GM23338 (cell line): ENCODE results near the gene NRCAM. TPM values are rescaled to one million over a fixed set of nuclear protein-coding genes. Genes with fewer than 3 reads are reported as not detected.

Source experiments
- ATAC-seq: fragments of 200-7000 bp; cut with Tn5 transposase; 3 replicates; pipeline ENCODE4 v1.9.1; 2020
- DNase-seq: peaks from one replicate; pipeline ENCODE4 v3.0.0-alpha.2; 2015; ENCODE audit warnings: low spot score
- H2AFZ ChIP-seq: fragments of 200-600 bp; sonication (generic); 2 replicates; pipeline ENCODE4 v1.8.0; 2016; ENCODE audit warnings: antibody characterized with exemption, mild to moderate bottlenecking, moderate library complexity
- H3F3A ChIP-seq: fragments of 200-600 bp; sonication (generic); replicated peaks from 2 replicates; pipeline ENCODE4 v1.8.0; 2017; ENCODE audit warnings: antibody characterized with exemption, mixed run types, low read depth
- H3K27ac ChIP-seq: fragments of 200-600 bp; sonication (generic); 2 replicates; pipeline ENCODE4 v1.6.1; 2016; ENCODE audit warnings: low read depth
- H3K27me3 ChIP-seq: fragments of 200-600 bp; sonication (generic); 2 replicates; pipeline ENCODE4 v1.8.0; 2016; ENCODE audit warnings: mild to moderate bottlenecking, mixed run types, moderate library complexity; ENCODE audit not compliant: insufficient read depth
- H3K36me3 ChIP-seq: fragments of 200-600 bp; sonication (generic); 2 replicates; pipeline ENCODE4 v1.8.0; 2016; ENCODE audit warnings: mild to moderate bottlenecking; ENCODE audit not compliant: insufficient read depth
- H3K4me1 ChIP-seq: fragments of 200-600 bp; sonication (generic); 2 replicates; pipeline ENCODE4 v1.8.0; 2016; ENCODE audit warnings: mild to moderate bottlenecking, moderate library complexity; ENCODE audit not compliant: insufficient read depth
- H3K4me2 ChIP-seq: fragments of 200-600 bp; sonication (generic); 2 replicates; pipeline ENCODE4 v1.7.1; 2017; ENCODE audit warnings: mixed run types
- H3K4me3 ChIP-seq: fragments of 200-600 bp; sonication (generic); 2 replicates; pipeline ENCODE4 v1.6.1; 2016; ENCODE audit warnings: mixed run types
- H3K79me2 ChIP-seq: fragments of 200-600 bp; sonication (generic); replicated peaks from 2 replicates; pipeline ENCODE4 v1.8.0; 2017; ENCODE audit warnings: mild to moderate bottlenecking; ENCODE audit not compliant: insufficient read depth
- H3K9me2 ChIP-seq: fragments of 200-600 bp; sonication (generic); 2 replicates; pipeline ENCODE4 v1.8.0; 2017; ENCODE audit not compliant: insufficient read depth
- H4K20me1 ChIP-seq: fragments of 200-600 bp; sonication (generic); replicated peaks from 2 replicates; pipeline ENCODE4 v1.8.0; 2017; ENCODE audit warnings: mild to moderate bottlenecking; ENCODE audit not compliant: insufficient read depth
- H3K27ac Mint-ChIP-seq: 2 replicates; pipeline ENCODE4 v1.8.0; 2020; ENCODE audit warnings: inconsistent platforms, mild to moderate bottlenecking, moderate library complexity, mixed read lengths
- H3K27me3 Mint-ChIP-seq: 3 replicates; pipeline ENCODE4 v1.8.0; 2022; ENCODE audit warnings: low read depth, mild to moderate bottlenecking, moderate library complexity, mixed read lengths, inconsistent platforms; ENCODE audit not compliant: insufficient read depth, poor library complexity
- H3K36me3 Mint-ChIP-seq: 3 replicates; pipeline ENCODE4 v1.8.0; 2021; ENCODE audit warnings: low read depth, mild to moderate bottlenecking, inconsistent platforms, moderate library complexity, mixed read lengths
- H3K4me1 Mint-ChIP-seq: 3 replicates; pipeline ENCODE4 v1.8.0; 2020; ENCODE audit warnings: mild to moderate bottlenecking, inconsistent platforms, mixed read lengths
- H3K4me3 Mint-ChIP-seq: 3 replicates; pipeline ENCODE4 v1.8.0; 2021; ENCODE audit warnings: moderate library complexity, mild to moderate bottlenecking, inconsistent platforms, mixed read lengths
- H3K9me3 Mint-ChIP-seq: 3 replicates; pipeline ENCODE4 v1.8.0; 2020; ENCODE audit warnings: moderate library complexity, mild to moderate bottlenecking, inconsistent platforms, mixed read lengths
- CREB1 ChIP-seq: fragments of 250-450 bp; sonication (Bioruptor Pico); IDR thresholded peaks from 2 replicates; pipeline ENCODE4 v1.5.0; 2020; ENCODE audit warnings: low read depth, mild to moderate bottlenecking, moderate library complexity
- CTCF ChIP-seq, 2 experiments: fragments of 200-600 bp in 1 of 2; sonication (generic) in 1 of 2; conservative IDR thresholded peaks; 2 replicates each; pipeline versions ENCODE4 v1.5.1 to v1.6.1; 2016 to 2017; ENCODE audit warnings: antibody characterized with exemption in 2 of 2, low read depth in 2 of 2, mild to moderate bottlenecking in 2 of 2, moderate library complexity in 1 of 2
- ETS1 ChIP-seq: IDR thresholded peaks from 2 replicates; pipeline ENCODE4 v1.6.1; 2016; ENCODE audit warnings: antibody characterized with exemption
- EZH2 ChIP-seq: fragments of 200-600 bp; sonication (generic); IDR thresholded peaks from one replicate; pipeline ENCODE4 v1.8.0; 2017; ENCODE audit warnings: antibody characterized with exemption, mild to moderate bottlenecking, low read depth; ENCODE audit not compliant: unreplicated experiment
- EZH2phosphoT487 ChIP-seq: fragments of 200-600 bp; sonication (generic); IDR thresholded peaks from one replicate; pipeline ENCODE4 v1.8.1; 2018; ENCODE audit warnings: antibody characterized with exemption; ENCODE audit not compliant: unreplicated experiment
- JUNB ChIP-seq: IDR thresholded peaks from one replicate; pipeline ENCODE4 v1.6.1; 2016; ENCODE audit warnings: antibody characterized with exemption; ENCODE audit not compliant: unreplicated experiment
- NANOG ChIP-seq: IDR thresholded peaks from 2 replicates; pipeline ENCODE4 v1.6.1; 2016; ENCODE audit warnings: antibody characterized with exemption, borderline replicate concordance
- POLR2AphosphoS5 ChIP-seq: IDR thresholded peaks from 2 replicates; pipeline ENCODE4 v1.6.1; 2016; ENCODE audit warnings: antibody characterized with exemption, low read depth
- REST ChIP-seq: IDR thresholded peaks from one replicate; pipeline ENCODE4 v1.6.1; 2018; ENCODE audit warnings: antibody characterized with exemption; ENCODE audit not compliant: unreplicated experiment
- STAT1 ChIP-seq: IDR thresholded peaks from one replicate; pipeline ENCODE4 v1.6.1; 2016; ENCODE audit warnings: antibody characterized with exemption; ENCODE audit not compliant: unreplicated experiment
- ZNF114 ChIP-seq: fragments of 250-450 bp; sonication (Bioruptor Pico); IDR thresholded peaks from 2 replicates; pipeline ENCODE4 v1.5.0; 2020; ENCODE audit warnings: mild to moderate bottlenecking, moderate library complexity
- ZNF331 ChIP-seq: fragments of 250-450 bp; sonication (Bioruptor Pico); IDR thresholded peaks from 2 replicates; pipeline ENCODE4 v1.5.0; 2020; ENCODE audit warnings: low read depth, mild to moderate bottlenecking, moderate library complexity
- ZNF462 ChIP-seq: fragments of 250-450 bp; sonication (Bioruptor Pico); IDR thresholded peaks from 2 replicates; pipeline ENCODE4 v1.5.0; 2020; ENCODE audit warnings: mild to moderate bottlenecking, moderate library complexity
- polyA plus RNA-seq: library from polyadenylated mRNA; unstranded; fragments of >200 nt; fragmentation: Nextera tagmentation; extraction: Ambion mirVana; gene quantifications from 2 replicates; pipeline ENCODE4 v1.2.1, GENCODE V29; 2016
- total RNA-seq: library from RNA; depleted of rRNA; stranded (reverse); fragments of >200 nt; shearing (Covaris generic); gene quantifications from 2 replicates; pipeline ENCODE4 v1.2.3, GENCODE V29; 2014

NRCAM gene
- total and polyA plus RNA-seq, 2 experiments from 2014 or later = 2.5 to 6.8 TPM

- H3K79me2 ChIP-seq = no peaks in the 10 kb centered on the region
- no peak overlapping the region for H3K27ac ChIP-seq
- no peak overlapping the region for H2AFZ ChIP-seq
- Mint-ChIP-seq H3K36me3 (no peaks in the 10 kb centered on the region), H3K4me1 (peaks cover 4% of the 10 kb centered on the region; the same call in 2 of the 3 replicates), H3K4me3 (no peak overlapping the region), H3K27me3 (no peaks in the 10 kb centered on the region), H3K9me3 (no peaks in the 10 kb centered on the region), H3K27ac (no peak overlapping the region)
- no peaks in the 10 kb centered on the region for H3K27me3 ChIP-seq
- no peak overlapping the region for H3K4me3 ChIP-seq
- peaks cover 6% of the 10 kb centered on the region; the same call in 1 of the 2 replicates for H3K9me2 ChIP-seq
- no peaks in the 10 kb centered on the region for H3K4me1 ChIP-seq
- no peaks in the 10 kb centered on the region for H4K20me1 ChIP-seq
- DNase-seq (no peak), ATAC-seq (no peak)
- no peaks in the 10 kb centered on the region for H3K36me3 ChIP-seq
- TF ChIP-seq NANOG (no peak), ZNF114 (CRISPR knock-in tag) (no peak), POLR2AphosphoS5 (no peak), JUNB (no peak), EZH2 (no peak), REST (no peak), ZNF331 (CRISPR knock-in tag) (no peak), ETS1 (no peak), CREB1 (CRISPR knock-in tag) (no peak), STAT1 (no peak), ZNF462 (no peak), EZH2phosphoT487 (no peak), CTCF (conservative IDR thresholded peaks at IDR 0.05; ENCODE audit: low read depth in 2 of 2) (no peak)
- no peak overlapping the region for H3K4me2 ChIP-seq
- no peaks in the 10 kb centered on the region for H3F3A ChIP-seq
Measured at GRCh38 chr7:108136191-108136688, 320.0 kb downstream of the NRCAM start.
